Ureter (tissue), 1 donor: ENCODE measurements around the gene POU2F1. TPM values are rescaled to one million over a fixed set of nuclear protein-coding genes. Genes with fewer than 3 reads are reported as not detected.

Source experiments
- DNase-seq: peaks from one replicate; pipeline ENCODE4 v3.0.0-alpha.2; 2020; ENCODE audit warnings: low spot score
- total RNA-seq: library from RNA; stranded (reverse); gene quantifications from one replicate; pipeline ENCODE4 v1.2.4, GENCODE V29; 2023
- donor health status: DM: yes; HTN: yes; CAD: no.

The POU2F1 gene
- total RNA-seq, 1 donor from 2014 or later = 31.5 TPM

GRCh38 chr1:167423684-167424619 lies 203.3 kb downstream of the POU2F1 start:
- no peak for DNase-seq

- no peak for DNase-seq
Measured at GRCh38 chr1:167425482-167425881, 204.8 kb downstream of the POU2F1 start.

- no peak for DNase-seq
Measured at GRCh38 chr1:167426716-167427115, 206.0 kb downstream of the POU2F1 start.

GRCh38 chr1:167427848-167428247 lies 207.2 kb downstream of the POU2F1 start:
- no peak for DNase-seq

- DNase-seq = no peak
Measured at GRCh38 chr1:167428395-167428794, 207.7 kb downstream of the POU2F1 start.

GRCh38 chr1:167429612-167430011 lies 208.9 kb downstream of the POU2F1 start:
- DNase-seq = no peak

GRCh38 chr1:167430134-167430848 lies 209.6 kb downstream of the POU2F1 start:
- DNase-seq = no peak

GRCh38 chr1:167430849-167431242 lies 210.2 kb downstream of the POU2F1 start:
- DNase-seq = no peak

- DNase-seq = no peak
Measured at GRCh38 chr1:167431261-167431908, 210.7 kb downstream of the POU2F1 start.

GRCh38 chr1:167431909-167432650 lies 211.4 kb downstream of the POU2F1 start:
- DNase-seq = no peak

GRCh38 chr1:167432780-167433179 lies 212.1 kb downstream of the POU2F1 start:
- DNase-seq = no peak

- no peak for DNase-seq
Measured at GRCh38 chr1:167433884-167434283, 213.2 kb downstream of the POU2F1 start.

GRCh38 chr1:167434306-167434705 lies 213.6 kb downstream of the POU2F1 start:
- no peak for DNase-seq

GRCh38 chr1:167435484-167435883 lies 214.8 kb downstream of the POU2F1 start:
- DNase-seq = no peak

GRCh38 chr1:167438171-167439138 lies 217.8 kb downstream of the POU2F1 start:
- DNase-seq = no peak

GRCh38 chr1:167439301-167439988 lies 218.8 kb downstream of the POU2F1 start:
- DNase-seq = no peak

- no peak for DNase-seq
Measured at GRCh38 chr1:167440345-167440744, 219.7 kb downstream of the POU2F1 start.

- DNase-seq = no peak
Measured at GRCh38 chr1:167440776-167441175, 220.1 kb downstream of the POU2F1 start.

- no peak for DNase-seq
Measured at GRCh38 chr1:167441222-167441621, 220.5 kb downstream of the POU2F1 start.
